ENCODE results near the gene TKTL2. TPM values are rescaled to one million over a fixed set of nuclear protein-coding genes. Genes with fewer than 3 reads are reported as not detected.

Gene TKTL2
- total RNA-seq, 1 donor from 2014 or later, result 0.11 TPM

- peaks cover 26% of the 10 kb centered on the region for H3K36me3 Mint-ChIP-seq (ENCODE audit: low read depth)
- peak; percentile 75 for DNase-seq
- H3K4me1 Mint-ChIP-seq, result peaks cover 43% of the 10 kb centered on the region
- ATAC-seq (ENCODE audit: low read depth), result peak; percentile 66
- TF ChIP-seq, protein P1, sequence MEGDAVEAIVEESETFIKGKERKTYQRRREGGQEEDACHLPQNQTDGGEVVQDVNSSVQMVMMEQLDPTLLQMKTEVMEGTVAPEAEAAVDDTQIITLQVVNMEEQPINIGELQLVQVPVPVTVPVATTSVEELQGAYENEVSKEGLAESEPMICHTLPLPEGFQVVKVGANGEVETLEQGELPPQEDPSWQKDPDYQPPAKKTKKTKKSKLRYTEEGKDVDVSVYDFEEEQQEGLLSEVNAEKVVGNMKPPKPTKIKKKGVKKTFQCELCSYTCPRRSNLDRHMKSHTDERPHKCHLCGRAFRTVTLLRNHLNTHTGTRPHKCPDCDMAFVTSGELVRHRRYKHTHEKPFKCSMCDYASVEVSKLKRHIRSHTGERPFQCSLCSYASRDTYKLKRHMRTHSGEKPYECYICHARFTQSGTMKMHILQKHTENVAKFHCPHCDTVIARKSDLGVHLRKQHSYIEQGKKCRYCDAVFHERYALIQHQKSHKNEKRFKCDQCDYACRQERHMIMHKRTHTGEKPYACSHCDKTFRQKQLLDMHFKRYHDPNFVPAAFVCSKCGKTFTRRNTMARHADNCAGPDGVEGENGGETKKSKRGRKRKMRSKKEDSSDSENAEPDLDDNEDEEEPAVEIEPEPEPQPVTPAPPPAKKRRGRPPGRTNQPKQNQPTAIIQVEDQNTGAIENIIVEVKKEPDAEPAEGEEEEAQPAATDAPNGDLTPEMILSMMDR (IDR thresholded peaks at IDR 0.05), result no peak
- peak within 1 kb of the TSS; percentile 99 for H3K4me3 Mint-ChIP-seq
- CTCF ChIA-PET, result interaction anchor here (0.7 to 2.5 kb wide), 6 partner anchors 10 to 67 kb away, joined by 3 to 24 read pairs (median 7); no protein-coding TSS in a partner anchor
- H3K9me3 Mint-ChIP-seq, result no peaks in the 10 kb centered on the region
- peak within 1 kb of the TSS; percentile 99 for H3K27ac Mint-ChIP-seq
- POLR2A ChIA-PET, result interaction anchor here (0.6 to 2.3 kb wide), 36 partner anchors 9 to 1833 kb away, joined by 3 to 51 read pairs (median 6); partner anchors contain the start of genes MSMO1, NAF1 and TRIM61
- H3K27me3 Mint-ChIP-seq, result no peaks in the 10 kb centered on the region
- intact Hi-C loops (cut with micrococcal nuclease), result loop anchor here (1.0 to 2.0 kb wide), 5 partner anchors 50 to 328 kb away; partner anchors contain the start of gene NAF1
Observed at GRCh38 chr4:163494360-163495241, 21.0 kb upstream of the TKTL2 start, which contains the start of gene TMA16. Gene TMA16, plus strand, starts transcription at chr4:163494690. Its CDS starts 112 bp downstream, at chr4:163494802.

DNA sequence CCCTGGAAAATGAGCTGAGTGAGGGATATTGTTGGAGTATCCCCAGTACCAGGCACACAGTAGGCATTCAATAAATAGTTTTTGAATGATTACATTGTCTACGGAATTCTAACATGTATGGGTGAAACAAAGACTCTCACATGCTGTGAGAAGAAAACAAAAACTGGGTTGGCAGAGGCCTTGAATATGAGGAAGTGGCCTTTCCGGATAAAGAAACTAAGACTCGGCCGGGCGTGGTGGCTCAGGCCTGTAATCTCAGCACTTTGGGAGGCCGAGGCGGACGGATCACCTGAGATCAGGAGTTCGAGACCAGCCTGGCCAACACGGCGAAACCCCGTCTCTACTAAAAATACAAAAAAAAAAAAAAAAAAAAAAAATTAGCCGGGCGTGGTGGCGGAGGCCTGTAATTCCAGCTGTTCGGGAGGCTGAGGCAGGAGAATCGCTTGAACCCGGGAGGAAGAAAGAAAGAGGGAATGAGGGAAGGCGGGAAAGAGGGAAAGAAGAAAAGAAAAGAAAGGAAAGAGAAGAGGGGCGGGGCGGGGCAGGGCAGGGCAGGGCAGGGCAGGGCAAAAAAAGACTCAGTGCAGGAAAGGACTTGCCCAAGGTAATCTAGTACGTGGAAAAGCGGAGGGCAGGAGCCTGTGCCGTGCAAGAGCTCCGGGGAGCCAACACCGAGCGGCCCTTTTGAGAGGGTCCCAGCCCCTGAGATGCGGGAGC, 20.2 kb upstream of the TKTL2 start:
- ChIA-PET CTCF (interaction anchor here (0.7 to 2.5 kb wide), 7 partner anchors 9 to 191 kb away, joined by 3 to 24 read pairs (median 7); no protein-coding TSS in a partner anchor), POLR2A (interaction anchor here (0.6 to 2.3 kb wide), 37 partner anchors 8 to 1833 kb away, joined by 3 to 51 read pairs (median 6); partner anchors contain the start of genes MSMO1, NAF1 and TRIM61)
- no peaks in the 10 kb centered on the region for H3K9me3 Mint-ChIP-seq
- H3K4me1 Mint-ChIP-seq, result peaks cover 40% of the 10 kb centered on the region
- no peaks in the 10 kb centered on the region for H3K27me3 Mint-ChIP-seq
- intact Hi-C loops (cut with micrococcal nuclease), result loop anchor here (1.0 to 2.0 kb wide), 6 partner anchors 8 to 328 kb away; partner anchors contain the start of gene NAF1
- peak overlapping the region; percentile 99 for H3K4me3 Mint-ChIP-seq
- DNase-seq (peak; percentile 30), ATAC-seq (ENCODE audit: low read depth) (peak; percentile 17)
- H3K27ac Mint-ChIP-seq, result peak overlapping the region; percentile 99
- TF ChIP-seq, protein P1 (IDR thresholded peaks at IDR 0.05), result no peak
- H3K36me3 Mint-ChIP-seq (ENCODE audit: low read depth), result peaks cover 26% of the 10 kb centered on the region

- POLR2A ChIA-PET, result interaction anchor here (0.6 to 2.3 kb wide), 5 partner anchors 46 to 1260 kb away, joined by 8 to 31 read pairs (median 14); partner anchors contain the start of gene NAF1
Observed at GRCh38 chr4:163492951-163493504, 19.5 kb upstream of the TKTL2 start.

DNA sequence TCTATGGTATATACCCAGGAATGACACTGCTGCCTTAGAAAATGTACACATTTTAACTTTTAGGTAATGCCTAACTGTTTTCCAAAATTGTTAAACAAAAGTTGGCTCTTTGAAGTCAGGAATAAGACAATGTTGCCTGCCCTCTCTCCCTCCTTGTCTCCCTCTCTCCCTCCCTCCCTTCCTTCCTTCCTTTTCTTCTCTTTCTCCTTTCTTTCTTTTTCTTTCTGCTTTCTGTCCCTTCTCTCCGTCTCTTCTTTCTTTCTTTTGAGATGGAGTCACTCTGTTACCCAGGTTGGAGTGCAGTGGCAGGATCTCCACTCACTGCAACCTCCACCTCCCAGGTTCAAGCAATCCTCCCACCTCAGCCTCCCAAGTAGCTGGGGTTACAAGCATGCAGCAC, 16.4 kb upstream of the TKTL2 start:
- Mint-ChIP-seq H3K4me1 (peaks cover 13% of the 10 kb centered on the region), H3K36me3 (ENCODE audit: low read depth) (peaks cover 9% of the 10 kb centered on the region), H3K27ac (no peak overlapping the region), H3K9me3 (no peaks in the 10 kb centered on the region), H3K27me3 (no peaks in the 10 kb centered on the region), H3K4me3 (no peak overlapping the region)
- ChIA-PET CTCF (no interaction called here), POLR2A (no interaction called here)
- ATAC-seq (ENCODE audit: low read depth), result no peak
- no peak for DNase-seq
- intact Hi-C loops (cut with micrococcal nuclease), result no loop called here
- TF ChIP-seq, protein P1 (IDR thresholded peaks at IDR 0.05), result no peak

More at GRCh38 chr4:163492951-163493504, 19.5 kb upstream of the TKTL2 start:
- Mint-ChIP-seq H3K36me3 (ENCODE audit: low read depth) (peaks cover 26% of the 10 kb centered on the region), H3K27ac (peak overlapping the region; percentile 99), H3K27me3 (no peaks in the 10 kb centered on the region), H3K9me3 (no peaks in the 10 kb centered on the region), H3K4me1 (peaks cover 37% of the 10 kb centered on the region), H3K4me3 (peak overlapping the region; percentile 99)
- TF ChIP-seq, protein P1 (IDR thresholded peaks at IDR 0.05), result no peak
- ATAC-seq (ENCODE audit: low read depth) (no peak), DNase-seq (no peak)
- CTCF ChIA-PET, result interaction anchor here (0.7 to 2.5 kb wide), 6 partner anchors 8 to 191 kb away, joined by 3 to 24 read pairs (median 7); no protein-coding TSS in a partner anchor
- intact Hi-C loops (cut with micrococcal nuclease), result loop anchor here (1.0 kb wide), 1 partner anchor 8 kb away; no protein-coding TSS in a partner anchor
